Endothelial cell of umbilical vein (primary cell): ENCODE data around the gene CPVL. TPM values are rescaled to one million over a fixed set of nuclear protein-coding genes. Genes with fewer than 3 reads are reported as not detected.
A peak's percentile ranks its signal among the peaks of the same experiment; 100 is the strongest.

Source experiments
- BruUV-seq: library from RNA; stranded (reverse); fragments of 400-500 nt; replicated peaks from 2 replicates; lab custom pipeline; 2021; lab: Mats Ljungman, UMichigan
- CTCF ChIA-PET: fragments of 300-600, 350-600 bp; sonication (Branson Sonifier 250); formaldehyde crosslinking; loops from one replicate; lab custom pipeline; 2021; ENCODE audit warnings: antibody characterized with exemption, inconsistent platforms; lab: Charles Lee
- POLR2A ChIA-PET: fragments of 300-600, 350-600 bp; sonication (Branson Sonifier 250); formaldehyde crosslinking; loops from one replicate; lab custom pipeline; 2021; ENCODE audit warnings: antibody characterized with exemption, inconsistent platforms; lab: Charles Lee
- DNase-seq: peaks from one replicate; pipeline ENCODE4 v3.0.0-alpha.2; 2011; ENCODE audit warnings: low read depth, low spot score
- FAIRE-seq: peaks from 2 replicates; lab custom pipeline; 2011; peaks lifted over from hg19 to GRCh38; lab: Jason Lieb, UNC
- H2AFZ ChIP-seq: 2 replicates; pipeline ENCODE4 v1.6.0; 2012; ENCODE audit warnings: low read depth, low read length, control low read depth, inconsistent platforms
- H3K27ac ChIP-seq: 2 replicates; pipeline ENCODE4 v1.5.1; 2011; ENCODE audit warnings: low read depth, mild to moderate bottlenecking, control low read depth, low read length, moderate library complexity; ENCODE audit not compliant: insufficient read depth
- H3K27me3 ChIP-seq, 2 experiments: 2 replicates each; pipeline versions ENCODE4 v1.6.0 to v1.6.1; 2011; ENCODE audit warnings: low read length in 2 of 2, mixed read lengths in 1 of 2; ENCODE audit not compliant: control insufficient read depth in 2 of 2, insufficient read depth in 2 of 2
- H3K36me3 ChIP-seq, 2 experiments: 2 replicates in 1 of 2; 3 replicates in 1 of 2; pipeline ENCODE4 v1.5.1; 2011; ENCODE audit warnings: low read length in 2 of 2, mild to moderate bottlenecking in 1 of 2, moderate library complexity in 1 of 2; ENCODE audit not compliant: control insufficient read depth in 2 of 2, insufficient read depth in 2 of 2; ENCODE audit errors: extremely low read depth in 1 of 2
- H3K4me1 ChIP-seq: 3 replicates; pipeline ENCODE4 v1.5.1; 2011; ENCODE audit warnings: mild to moderate bottlenecking, low read length; ENCODE audit not compliant: control insufficient read depth, insufficient read depth; ENCODE audit errors: extremely low read depth
- H3K4me2 ChIP-seq: 2 replicates; pipeline ENCODE4 v1.6.1; 2011; ENCODE audit warnings: low read length, control low read depth, mixed read lengths; ENCODE audit not compliant: insufficient read depth
- H3K4me3 ChIP-seq, 3 experiments: fragments of 200-600 bp in 1 of 3; sonication (generic), shearing (Covaris generic) in 1 of 3; replicated peaks in 1 of 3; 2 replicates each; pipeline ENCODE4 v1.5.1; 2011 to 2016; ENCODE audit warnings: control low read depth in 3 of 3, low read length in 3 of 3, mild to moderate bottlenecking in 2 of 3, inconsistent platforms in 1 of 3, low read depth in 1 of 3, moderate library complexity in 1 of 3; ENCODE audit not compliant: insufficient read depth in 1 of 3
- H3K79me2 ChIP-seq: 2 replicates; pipeline ENCODE4 v1.6.0; 2012; ENCODE audit warnings: low read length, inconsistent platforms; ENCODE audit not compliant: control insufficient read depth, insufficient read depth
- H3K9ac ChIP-seq: replicated peaks from 2 replicates; pipeline ENCODE3; 2011; ENCODE audit warnings: low read length, control low read depth; ENCODE audit not compliant: insufficient read depth; ENCODE audit errors: extremely low read depth
- H3K9me1 ChIP-seq: replicated peaks from 3 replicates; pipeline ENCODE4 v1.6.0; 2011; ENCODE audit warnings: mild to moderate bottlenecking, low read length; ENCODE audit not compliant: control insufficient read depth, insufficient read depth; ENCODE audit errors: extremely low read depth
- H3K9me3 ChIP-seq: replicated peaks from 2 replicates; pipeline ENCODE4 v1.5.1; 2012; ENCODE audit warnings: low read length, inconsistent platforms; ENCODE audit not compliant: control insufficient read depth, insufficient read depth
- H4K20me1 ChIP-seq: replicated peaks from 2 replicates; pipeline ENCODE3; 2011; ENCODE audit warnings: mild to moderate bottlenecking, low read length; ENCODE audit not compliant: control insufficient read depth, insufficient read depth; ENCODE audit errors: extremely low read depth
- EZH2 ChIP-seq: IDR thresholded peaks from 2 replicates; pipeline ENCODE4 v1.6.1; 2012; ENCODE audit warnings: borderline replicate concordance, low read depth, mild to moderate bottlenecking, moderate library complexity, low read length, inconsistent platforms; ENCODE audit not compliant: severe bottlenecking
- FOS ChIP-seq: IDR thresholded peaks from 2 replicates; pipeline ENCODE4 v1.6.1; 2011; ENCODE audit warnings: mild to moderate bottlenecking, low read length, moderate library complexity, borderline replicate concordance; ENCODE audit not compliant: insufficient read depth
- GATA2 ChIP-seq: IDR thresholded peaks from 2 replicates; pipeline ENCODE4 v1.7.0; 2011; ENCODE audit warnings: low read depth, mild to moderate bottlenecking, moderate library complexity, mixed read lengths, low read length; ENCODE audit not compliant: insufficient read length, insufficient read depth
- JUN ChIP-seq: IDR thresholded peaks from 2 replicates; pipeline ENCODE4 v1.6.1; 2011; ENCODE audit warnings: borderline replicate concordance, low read depth; ENCODE audit not compliant: insufficient read length, insufficient read depth
- MYC ChIP-seq: IDR thresholded peaks from one replicate; pipeline ENCODE4 v1.6.1; 2011; ENCODE audit warnings: mild to moderate bottlenecking, low read depth, low read length
- POLR2A ChIP-seq: IDR thresholded peaks from 2 replicates; pipeline ENCODE4 v1.6.1; 2012; ENCODE audit warnings: low read depth, mild to moderate bottlenecking, control low read depth, low read length
- POLR2AphosphoS5 ChIP-seq: IDR thresholded peaks from 2 replicates; pipeline ENCODE4 v1.6.1; 2012; ENCODE audit warnings: low read depth, mild to moderate bottlenecking, control low read depth, low read length, moderate library complexity; ENCODE audit not compliant: insufficient read depth
- dilution Hi-C: fragments of 300-500 bp; cut with MboI; formaldehyde crosslinking; loops from one replicate; pipeline ENCODE4 v1.15.0; 2019; ENCODE audit warnings: low sequenced_read_pairs; ENCODE audit not compliant: extremely low pct_ligation_motif_present
- intact Hi-C: fragments of 100-400 bp; cut with micrococcal nuclease; formaldehyde crosslinking; loops from one replicate; pipeline ENCODE4 v1.10.0; 2022
- polyA plus RNA-seq, 4 experiments: library from polyadenylated mRNA; depleted of rRNA in 3 of 4; stranded (reverse) in 3 of 4; unstranded in 1 of 4; fragments of >200 nt; gene quantifications; 2 replicates each; pipeline versions ENCODE4 v1.2.1 to v1.2.3, GENCODE V29; 2011 to 2012; ENCODE audit warnings: missing spikeins in 1 of 4
- total RNA-seq: library from RNA; stranded (reverse); gene quantifications from 2 replicates; pipeline ENCODE4 v1.2.3, GENCODE V29; 2021
- TF ChIP-seq, protein P1 (sequence below), 2 donors: IDR thresholded peaks; 1 replicate in 1 of 2; 2 replicates in 1 of 2; pipeline ENCODE4 v1.5.1; 2011; ENCODE audit warnings: low read length in 2 of 2, mild to moderate bottlenecking in 2 of 2, moderate library complexity in 2 of 2, control low read depth in 1 of 2, inconsistent platforms in 1 of 2, low read depth in 1 of 2; ENCODE audit not compliant: insufficient read depth in 1 of 2; ENCODE audit errors: extremely low read depth in 1 of 2
- TF ChIP-seq, protein P2 (sequence below): IDR thresholded peaks from 2 replicates; pipeline ENCODE4 v1.6.1; 2011; ENCODE audit not compliant: insufficient read depth, insufficient read length

The CPVL gene
- total and polyA plus RNA-seq, 2 donors (not counting 3 experiments of a cell fraction or from before 2014, with no cell fraction given), result 0.14 TPM; not detected in 1

DNA sequence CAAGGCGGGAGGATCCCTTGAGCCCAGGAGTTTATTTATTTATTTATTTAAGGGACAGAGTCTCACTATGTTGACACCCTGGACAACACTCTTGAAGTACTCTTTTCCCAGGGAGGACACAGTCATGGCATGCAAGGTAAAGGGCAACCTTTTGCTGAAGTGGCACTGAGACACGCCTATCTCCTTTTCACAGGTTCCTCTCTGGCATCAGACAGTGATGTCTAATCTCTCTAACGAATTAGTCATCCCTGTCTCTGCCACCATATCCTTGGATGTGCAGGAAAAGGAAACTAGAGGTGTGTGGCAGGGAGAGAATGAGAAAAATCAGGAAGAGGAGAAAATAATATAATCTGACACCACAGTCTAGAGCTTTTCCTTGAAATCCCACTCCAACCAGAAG lies 19.5 kb downstream of the CPVL start:
- H3K79me2 ChIP-seq, result no peaks in the 10 kb centered on the region
- ChIA-PET CTCF (interaction anchor here (1.0 to 2.0 kb wide), 3 partner anchors 20 to 282 kb away, joined by 3 to 8 read pairs (median 4); no protein-coding TSS in a partner anchor), POLR2A (no interaction called here)
- no peak overlapping the region for H3K4me2 ChIP-seq
- no peaks in the 10 kb centered on the region for H3K27me3 ChIP-seq
- intact Hi-C loops, result no loop called here
- no peak for FAIRE-seq
- TF ChIP-seq FOS (no peak), POLR2A (no peak), POLR2AphosphoS5 (no peak)
- no peaks in the 10 kb centered on the region for H4K20me1 ChIP-seq
- no peaks in the 10 kb centered on the region for H3K9me3 ChIP-seq
- H3K27ac ChIP-seq, result no peak overlapping the region
- no peak overlapping the region for H3K4me3 ChIP-seq
- DNase-seq, result peak; percentile 7
- H3K9me1 ChIP-seq, result no peaks in the 10 kb centered on the region
- dilution Hi-C loops, result no loop called here
- no peaks in the 10 kb centered on the region for H3K36me3 ChIP-seq
- H2AFZ ChIP-seq, result no peak overlapping the region
- H3K4me1 ChIP-seq, result peaks cover 7% of the 10 kb centered on the region
- BruUV-seq, result no TSS peak
- H3K9ac ChIP-seq, result no peak overlapping the region

DNA sequence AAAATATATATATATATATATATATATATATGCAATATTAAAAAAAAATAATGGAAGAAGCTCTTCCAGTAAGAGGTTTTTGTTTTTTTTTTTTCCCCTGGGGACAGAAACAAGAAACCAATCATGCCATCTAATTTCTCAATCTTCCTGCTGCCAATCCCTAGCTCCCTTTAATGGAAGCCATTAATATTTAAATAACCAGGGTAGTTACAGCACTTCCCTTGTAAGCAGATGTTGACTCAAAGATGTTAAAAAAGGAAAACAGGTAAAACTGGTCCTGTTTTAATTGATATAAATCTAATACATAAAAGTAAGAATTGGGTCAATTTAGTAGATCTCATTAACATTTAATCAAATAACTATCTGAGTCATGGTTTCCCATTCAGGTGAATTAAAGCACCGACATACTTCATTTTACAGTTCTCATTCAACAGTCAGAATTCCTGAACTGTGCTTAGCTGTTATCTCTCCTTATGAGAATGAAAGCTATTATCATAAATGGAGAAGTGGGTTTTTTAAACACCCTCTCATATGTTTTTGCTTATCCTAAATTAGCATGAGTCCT lies 22.6 kb downstream of the CPVL start:
- Histone ChIP-seq H2AFZ (no peak overlapping the region), H3K27me3 (no peaks in the 10 kb centered on the region), H3K9me1 (no peaks in the 10 kb centered on the region), H3K9me3 (no peaks in the 10 kb centered on the region), H3K4me3 (no peak overlapping the region), H3K79me2 (no peaks in the 10 kb centered on the region), H3K9ac (no peak overlapping the region), H3K4me1 (peaks cover 7% of the 10 kb centered on the region), H4K20me1 (no peaks in the 10 kb centered on the region), H3K4me2 (no peak overlapping the region), H3K36me3 (no peaks in the 10 kb centered on the region), H3K27ac (no peak overlapping the region)
- no TSS peak for BruUV-seq
- intact Hi-C loops, result no loop called here
- ChIA-PET POLR2A (no interaction called here), CTCF (interaction anchor here (0.8 to 38.9 kb wide), 4 partner anchors 17 to 199 kb away, joined by 3 to 1408 read pairs (median 6); no protein-coding TSS in a partner anchor)
- DNase-seq (no peak), FAIRE-seq (no peak)
- dilution Hi-C loops, result no loop called here
- TF ChIP-seq JUN (no peak), POLR2A (no peak), GATA2 (no peak), EZH2 (no peak), MYC (no peak), FOS (no peak), POLR2AphosphoS5 (no peak)
- TF ChIP-seq, protein P1, sequence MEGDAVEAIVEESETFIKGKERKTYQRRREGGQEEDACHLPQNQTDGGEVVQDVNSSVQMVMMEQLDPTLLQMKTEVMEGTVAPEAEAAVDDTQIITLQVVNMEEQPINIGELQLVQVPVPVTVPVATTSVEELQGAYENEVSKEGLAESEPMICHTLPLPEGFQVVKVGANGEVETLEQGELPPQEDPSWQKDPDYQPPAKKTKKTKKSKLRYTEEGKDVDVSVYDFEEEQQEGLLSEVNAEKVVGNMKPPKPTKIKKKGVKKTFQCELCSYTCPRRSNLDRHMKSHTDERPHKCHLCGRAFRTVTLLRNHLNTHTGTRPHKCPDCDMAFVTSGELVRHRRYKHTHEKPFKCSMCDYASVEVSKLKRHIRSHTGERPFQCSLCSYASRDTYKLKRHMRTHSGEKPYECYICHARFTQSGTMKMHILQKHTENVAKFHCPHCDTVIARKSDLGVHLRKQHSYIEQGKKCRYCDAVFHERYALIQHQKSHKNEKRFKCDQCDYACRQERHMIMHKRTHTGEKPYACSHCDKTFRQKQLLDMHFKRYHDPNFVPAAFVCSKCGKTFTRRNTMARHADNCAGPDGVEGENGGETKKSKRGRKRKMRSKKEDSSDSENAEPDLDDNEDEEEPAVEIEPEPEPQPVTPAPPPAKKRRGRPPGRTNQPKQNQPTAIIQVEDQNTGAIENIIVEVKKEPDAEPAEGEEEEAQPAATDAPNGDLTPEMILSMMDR (IDR thresholded peaks at IDR 0.05; ENCODE audit: extremely low read depth in 1 of 2, insufficient read depth in 1 of 2, low read depth in 1 of 2, low read length in 2 of 2), result no peak
- TF ChIP-seq, protein P2, sequence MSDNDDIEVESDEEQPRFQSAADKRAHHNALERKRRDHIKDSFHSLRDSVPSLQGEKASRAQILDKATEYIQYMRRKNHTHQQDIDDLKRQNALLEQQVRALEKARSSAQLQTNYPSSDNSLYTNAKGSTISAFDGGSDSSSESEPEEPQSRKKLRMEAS, result no peak
